ENCODE measurements around the gene DTX4. TPM values are rescaled to one million over a fixed set of nuclear protein-coding genes. Genes with fewer than 3 reads are reported as not detected.
A peak's percentile ranks its signal among the peaks of the same experiment; 100 is the strongest.
"Not testable (repeated sequence)": the region's sequence is repeated elsewhere in the genome, so short reads cannot be mapped to it uniquely, and the experiment has no call there.

The DTX4 gene
- total RNA-seq: 7.9 and 8.2 TPM in 2 replicates
- 53.3 TPM for polyA plus RNA-seq (2012)

DNA sequence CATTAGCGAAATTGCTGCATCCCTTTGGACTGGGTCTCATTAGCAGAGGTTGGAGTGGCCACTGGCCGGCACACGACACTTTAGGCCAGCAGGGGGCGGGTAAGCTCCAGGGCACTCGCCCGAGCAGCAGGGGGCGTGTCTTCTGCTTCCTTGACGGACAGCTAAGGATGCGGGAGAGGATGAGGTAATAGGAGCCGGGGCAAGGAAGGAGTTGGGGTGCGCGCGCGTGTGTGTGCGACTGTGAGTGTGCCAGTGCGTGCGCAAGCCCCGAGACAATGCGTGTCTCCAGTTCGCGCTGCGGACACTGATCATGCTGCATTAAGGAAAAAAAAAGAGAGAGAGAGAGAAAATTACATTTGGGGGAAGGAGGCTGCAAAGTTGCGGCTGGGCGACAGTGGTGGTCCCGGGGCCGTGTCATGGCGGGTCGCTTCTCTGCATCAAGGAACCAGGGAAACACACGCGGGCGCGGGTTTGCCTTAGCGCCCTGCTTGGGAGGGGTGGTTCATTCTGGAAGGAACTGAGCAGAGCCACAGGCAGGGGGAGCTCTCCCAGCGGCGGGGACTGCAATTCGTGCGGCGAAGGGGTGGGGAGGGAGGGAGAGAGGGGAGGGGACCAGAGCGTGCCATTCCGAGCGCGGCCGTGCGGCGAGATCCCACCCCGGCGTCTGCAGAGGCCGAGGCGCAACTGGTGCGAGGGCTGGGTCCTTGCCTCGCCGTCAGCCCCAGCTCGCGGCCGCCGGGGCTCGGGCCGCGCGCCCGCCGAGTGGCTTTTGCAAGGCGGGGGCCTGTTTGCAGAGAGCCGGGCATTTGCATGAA, at the start of gene DTX4:
Gene DTX4, plus strand, starts transcription at position 625 of the 815 bp plus-strand sequence. CDS start 464 bp downstream, outside the sequence.
- DNase-seq (ENCODE audit: low read depth): peak; percentile 91

DNA sequence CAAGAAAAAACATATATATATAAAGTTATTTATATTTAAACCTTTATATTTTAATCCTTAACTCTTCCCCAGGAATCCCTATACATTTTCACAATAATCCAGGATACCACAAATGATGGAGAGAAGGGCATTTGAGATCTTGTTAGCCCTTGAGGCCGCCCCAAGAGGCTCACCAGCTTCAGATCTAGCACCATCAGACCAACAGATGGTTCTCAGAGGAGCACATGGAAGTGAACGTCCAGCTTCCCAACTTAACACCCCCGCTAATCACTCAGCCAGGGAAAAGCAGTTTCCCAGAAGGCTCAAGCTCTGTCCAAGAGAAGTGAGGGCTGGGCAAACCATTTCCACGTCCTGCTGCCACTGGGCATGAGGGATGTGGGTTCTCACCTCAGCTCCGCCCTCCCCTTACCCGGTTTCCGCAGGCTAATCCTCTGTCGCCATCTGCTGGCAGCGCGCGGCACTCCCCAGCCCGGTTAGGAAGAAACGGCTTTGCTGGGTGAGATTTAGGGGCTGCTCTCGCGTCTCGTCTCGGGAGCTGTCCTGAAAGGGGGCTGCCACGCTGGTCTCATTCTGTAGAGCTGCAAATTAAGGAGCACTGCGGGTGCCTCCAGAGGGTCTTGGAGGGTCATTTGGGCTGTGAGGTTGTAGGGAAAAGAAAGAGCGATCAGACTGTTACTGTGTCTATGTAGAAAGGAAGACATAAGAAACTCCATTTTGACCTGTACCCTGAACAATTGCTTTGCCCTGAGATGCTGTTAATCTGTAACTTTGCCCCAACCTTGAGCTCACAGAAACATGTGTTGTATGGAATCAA, 36.1 kb upstream of the DTX4 start:
- DNase-seq (ENCODE audit: low read depth): peak; percentile 82

DNA sequence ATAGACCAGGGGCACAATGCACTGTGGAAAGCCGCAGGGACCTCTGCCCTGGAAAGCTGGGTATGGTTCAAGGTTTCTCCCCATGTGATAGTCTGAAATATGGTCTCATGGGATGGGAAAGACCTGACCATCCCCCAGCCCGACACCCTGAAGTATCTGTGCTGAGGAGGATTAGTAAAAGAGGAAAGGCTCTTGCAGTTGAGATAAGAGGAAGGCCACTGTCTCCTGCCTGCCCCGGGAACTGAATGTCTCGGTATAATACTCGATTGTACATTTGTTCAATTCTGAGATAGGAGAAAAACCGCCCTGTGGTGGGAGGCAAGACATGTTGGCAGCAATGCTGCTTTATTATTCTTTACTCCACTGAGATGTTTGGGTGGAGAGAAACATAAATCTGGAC, 35.4 kb upstream of the DTX4 start:
- DNase-seq (ENCODE audit: low read depth): not testable (repeated sequence)

DNA sequence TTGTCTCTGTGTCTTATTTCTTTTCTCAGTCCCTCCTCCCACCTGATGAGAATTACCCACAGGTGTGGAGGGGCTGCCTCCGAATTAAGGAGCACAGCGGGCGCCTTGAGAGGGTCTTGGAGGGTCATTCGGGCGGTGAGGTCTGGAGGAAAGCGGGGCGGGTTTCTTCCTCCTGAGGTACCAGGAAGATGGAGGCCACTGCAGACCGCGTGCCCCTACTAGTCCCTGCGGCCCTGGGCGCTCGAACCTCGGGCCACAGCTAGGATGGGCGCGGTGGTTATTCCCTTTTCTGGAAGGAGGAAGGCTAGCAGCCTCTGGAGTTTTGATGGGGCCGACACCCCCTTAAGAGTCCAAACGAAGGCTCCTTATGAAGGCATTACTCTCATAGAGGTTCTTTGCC, 34.7 kb upstream of the DTX4 start:
- no peak for DNase-seq (ENCODE audit: low read depth)

DNA sequence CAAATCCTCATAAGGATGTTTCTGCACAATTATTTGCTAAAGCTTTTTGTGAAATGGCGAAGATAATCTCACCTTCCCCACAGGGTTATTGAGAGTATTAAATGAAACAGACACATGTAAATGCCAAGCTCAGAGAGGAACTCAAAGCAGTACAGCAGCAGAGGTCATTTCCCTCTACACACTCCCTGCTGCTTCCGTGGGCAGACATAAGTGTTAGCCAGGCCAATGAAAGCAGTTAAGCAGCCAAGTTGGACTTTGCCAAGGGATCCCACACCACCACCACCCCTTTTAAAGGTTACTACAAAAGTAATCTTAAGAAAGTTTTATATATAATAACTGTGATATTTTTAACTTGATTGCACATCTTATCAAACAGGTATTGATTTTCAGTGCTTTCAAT, 33.3 kb upstream of the DTX4 start:
- no peak for DNase-seq (ENCODE audit: low read depth)

DNA sequence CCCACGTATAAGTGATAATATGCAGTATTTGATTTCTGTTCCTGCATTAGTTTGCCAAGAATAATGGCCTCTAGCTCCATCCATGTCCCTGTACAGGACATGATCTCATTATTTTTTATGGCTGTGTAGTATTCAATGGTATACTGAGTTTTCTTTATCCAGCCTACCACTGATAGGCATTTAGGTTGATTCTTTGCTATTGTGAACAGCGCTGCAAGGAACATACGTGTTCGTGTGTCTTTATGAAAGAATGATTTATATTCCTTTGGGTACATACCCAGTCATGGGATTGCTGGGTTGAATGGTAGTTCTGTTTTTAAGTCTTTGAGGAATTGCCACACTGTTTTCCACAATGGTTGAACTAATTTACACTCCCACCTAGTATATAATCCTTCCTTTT, 30.7 kb upstream of the DTX4 start:
- no peak for DNase-seq (ENCODE audit: low read depth)

DNA sequence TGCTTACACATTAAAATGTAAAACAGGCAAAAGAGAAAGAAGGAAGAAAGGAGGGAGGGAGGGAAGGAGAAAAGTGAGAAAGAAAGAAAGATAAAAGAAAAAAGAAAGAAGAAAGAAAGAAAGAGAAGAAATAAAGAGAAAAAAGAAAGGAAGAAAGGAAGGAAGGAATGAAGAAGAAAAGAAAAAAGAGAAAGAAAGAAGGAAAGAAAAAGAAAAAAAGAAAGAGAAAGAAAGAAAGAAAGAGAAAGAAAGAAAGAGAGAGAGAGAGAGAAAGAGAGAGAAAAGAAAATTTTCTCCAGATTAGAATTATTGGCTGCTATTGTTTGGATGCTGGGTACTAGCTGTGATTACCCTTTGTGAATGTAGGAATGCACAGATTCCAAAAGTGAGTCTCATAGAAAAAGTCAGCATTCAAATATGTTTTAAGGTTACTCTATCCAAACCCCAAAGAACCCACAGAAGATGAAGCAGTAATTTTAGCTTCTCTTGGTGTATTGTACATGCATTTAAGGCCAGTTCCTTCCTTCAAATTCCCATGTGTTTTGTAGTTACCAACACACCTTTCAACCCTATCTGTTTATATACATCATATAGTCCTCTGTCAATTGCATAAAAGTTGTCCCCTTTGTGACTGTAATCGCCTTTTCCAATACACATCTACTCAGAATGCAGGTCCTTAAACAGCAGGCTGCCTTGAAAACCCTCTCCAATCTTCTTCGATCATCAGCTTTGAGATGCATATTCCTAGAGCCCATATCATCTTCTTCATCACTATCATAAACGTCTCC, 30.1 kb upstream of the DTX4 start:
- peak; percentile 3 for DNase-seq (ENCODE audit: low read depth)

DNA sequence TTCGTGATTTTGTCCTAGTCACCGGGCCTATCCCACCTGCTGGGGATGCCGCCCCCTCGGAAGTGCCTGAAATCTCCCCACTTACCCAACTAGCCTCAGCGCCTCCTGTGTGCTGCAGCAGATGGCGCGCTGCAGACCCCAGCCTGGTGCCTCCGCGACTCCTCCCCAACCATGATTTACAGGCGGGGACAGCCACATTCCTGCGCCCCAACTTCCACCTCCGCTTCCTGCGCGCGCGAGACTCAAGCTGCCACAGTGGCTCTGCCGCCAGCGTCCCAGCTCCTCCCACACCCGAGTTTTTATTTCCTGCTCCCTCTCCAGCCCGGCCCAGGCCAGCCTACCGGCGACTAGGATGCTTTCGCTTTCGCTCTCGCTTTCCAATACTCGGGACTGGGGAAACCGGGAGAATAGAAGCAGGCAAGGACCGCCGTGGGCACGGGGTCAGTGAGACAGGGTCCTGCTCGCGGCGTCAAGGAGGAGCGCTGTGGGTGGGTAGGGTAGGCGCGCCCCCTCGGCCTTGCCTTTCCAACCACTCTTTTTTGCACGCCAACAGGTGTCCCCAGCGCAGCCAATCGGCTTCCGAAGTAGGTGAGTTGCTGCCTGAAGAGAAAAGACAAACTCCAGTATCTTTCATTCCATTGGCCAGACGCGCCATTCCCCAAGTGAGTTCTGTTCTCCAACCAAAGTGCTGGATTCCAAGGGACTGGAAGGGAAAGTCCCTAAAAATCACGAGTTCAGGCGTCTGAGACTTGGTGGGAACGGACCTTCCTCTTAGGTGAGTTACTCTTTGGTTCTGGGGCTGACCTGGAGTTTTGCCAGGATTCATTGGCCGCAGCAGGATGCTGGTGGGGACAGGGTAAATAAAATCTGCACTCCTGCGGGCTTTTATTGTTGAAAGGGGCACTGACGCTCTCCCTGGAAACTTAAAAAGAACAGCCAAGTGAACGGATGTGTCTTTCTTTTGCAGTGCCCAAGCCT, 29.1 kb upstream of the DTX4 start, which contains the start of gene FAM111A:
Gene FAM111A, plus strand, starts transcription at position 327 of the 978 bp plus-strand sequence. CDS start 6,017 bp downstream, outside the sequence.
- peak; percentile 86 for DNase-seq (ENCODE audit: low read depth)

DNA sequence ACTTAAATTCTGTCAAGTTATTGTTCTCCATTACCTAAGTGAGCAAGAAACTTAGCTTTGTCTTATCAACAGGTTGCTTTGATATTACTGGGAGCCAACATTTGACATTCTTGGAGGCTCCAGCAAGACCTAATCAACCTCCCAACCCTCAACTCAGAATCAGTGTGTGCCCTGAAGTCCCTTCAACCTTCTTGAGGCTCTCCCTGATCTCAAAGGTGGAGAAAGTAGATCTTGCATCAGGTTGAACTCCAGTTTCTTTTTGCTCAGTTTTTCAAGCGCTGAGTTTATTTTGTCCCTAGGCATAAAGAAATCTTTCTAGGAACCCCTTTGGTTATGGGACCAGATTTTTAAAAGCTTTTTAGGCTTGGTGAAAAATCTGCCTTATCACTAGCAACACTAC, 27.8 kb upstream of the DTX4 start:
- no peak for DNase-seq (ENCODE audit: low read depth)

DNA sequence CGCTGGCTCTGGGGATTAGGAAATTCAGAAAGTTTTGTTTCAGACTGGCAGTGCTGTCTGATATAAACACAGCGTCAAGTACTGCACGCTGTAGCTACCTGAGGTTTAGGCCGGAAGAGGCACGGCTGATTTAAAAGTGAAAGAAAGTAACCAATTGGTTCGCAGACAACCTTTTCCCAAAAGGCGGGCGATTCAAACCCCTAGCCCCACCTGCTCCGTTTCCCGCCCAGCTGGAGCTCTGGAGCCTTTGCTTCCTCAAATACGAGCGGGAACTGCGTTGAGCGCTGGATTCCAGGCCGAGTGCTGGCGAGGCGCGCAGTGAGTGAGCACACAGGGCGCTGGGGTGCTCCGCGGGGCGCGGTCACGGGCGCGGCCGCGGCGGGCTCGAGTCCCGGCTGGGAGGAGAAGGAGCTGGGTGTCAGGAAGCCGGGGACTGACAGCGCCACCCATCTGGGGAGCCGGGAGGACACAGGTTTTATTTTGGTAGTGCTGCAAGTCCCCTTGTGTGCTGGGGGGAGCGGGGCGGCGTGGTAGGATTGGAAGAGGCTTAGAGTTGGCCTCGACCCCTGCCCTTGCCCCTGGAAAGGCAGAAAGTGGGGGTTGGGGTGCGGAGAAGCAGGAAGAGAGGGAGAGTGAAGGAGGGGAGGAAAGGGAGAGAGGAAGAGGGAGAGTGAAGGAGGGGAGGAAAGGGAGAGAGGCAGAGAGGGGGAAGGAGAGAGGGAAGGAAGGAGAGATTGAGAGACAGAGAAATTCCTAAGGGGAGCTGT, 27.2 kb upstream of the DTX4 start:
- peak; percentile 87 for DNase-seq (ENCODE audit: low read depth)

DNA sequence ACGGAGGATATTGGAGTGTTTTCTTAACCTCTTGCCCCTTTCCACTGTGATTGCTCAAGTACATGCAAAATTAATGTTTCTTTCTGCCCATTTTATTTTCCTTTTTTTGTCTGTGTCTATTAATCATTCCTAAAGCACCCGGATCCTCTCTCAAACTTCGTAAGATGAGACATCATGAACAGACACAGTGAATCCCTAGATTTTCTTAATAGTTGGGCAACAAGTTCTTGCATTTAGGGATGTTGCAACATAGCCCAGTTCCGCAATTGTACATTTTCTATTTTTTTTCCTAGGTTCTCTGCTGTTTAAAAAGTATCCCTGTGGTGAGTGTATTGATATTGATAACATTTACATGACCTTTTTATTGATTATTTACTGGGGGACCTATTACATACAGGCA, 26.4 kb upstream of the DTX4 start:
- DNase-seq (ENCODE audit: low read depth): peak; percentile 10

DNA sequence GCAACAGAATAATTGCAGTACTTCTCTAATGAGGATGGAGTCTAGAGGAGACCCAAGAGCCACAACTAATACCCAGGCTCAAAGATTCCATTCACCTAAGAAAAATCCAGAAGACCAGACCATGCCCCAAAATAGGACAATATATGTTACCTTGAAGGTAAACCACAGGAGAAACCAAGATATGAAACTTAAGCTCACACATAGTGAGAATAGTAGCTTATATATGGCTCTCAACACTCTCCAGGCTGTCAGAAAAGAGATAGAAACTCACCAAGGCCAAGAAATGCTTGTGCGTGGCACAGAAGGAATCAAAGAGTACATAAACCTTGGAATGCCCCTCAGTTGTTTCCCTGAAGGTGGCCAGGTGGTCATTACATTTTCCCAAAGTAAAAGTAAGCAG, 20.2 kb upstream of the DTX4 start:
- DNase-seq (ENCODE audit: low read depth): no peak

DNA sequence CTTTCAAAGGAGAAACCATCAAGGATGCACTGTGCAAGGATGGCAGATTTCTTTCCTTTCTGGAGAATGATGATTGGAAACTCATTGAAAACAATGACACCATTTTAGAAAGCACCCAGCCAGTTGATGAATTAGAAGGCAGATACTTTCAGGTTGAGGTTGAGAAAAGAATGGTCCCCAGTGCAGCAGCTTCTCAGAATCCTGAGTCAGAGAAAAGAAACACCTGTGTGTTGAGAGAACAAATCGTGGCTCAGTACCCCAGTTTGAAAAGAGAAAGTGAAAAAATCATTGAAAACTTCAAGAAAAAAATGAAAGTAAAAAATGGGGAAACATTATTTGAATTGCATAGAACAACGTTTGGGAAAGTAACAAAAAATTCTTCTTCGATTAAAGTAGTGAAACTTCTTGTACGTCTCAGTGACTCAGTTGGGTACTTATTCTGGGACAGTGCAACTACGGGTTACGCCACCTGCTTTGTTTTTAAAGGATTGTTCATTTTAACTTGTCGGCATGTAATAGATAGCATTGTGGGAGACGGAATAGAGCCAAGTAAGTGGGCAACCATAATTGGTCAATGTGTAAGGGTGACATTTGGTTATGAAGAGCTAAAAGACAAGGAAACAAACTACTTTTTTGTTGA, 19.5 kb upstream of the DTX4 start:
- DNase-seq (ENCODE audit: low read depth): no peak

DNA sequence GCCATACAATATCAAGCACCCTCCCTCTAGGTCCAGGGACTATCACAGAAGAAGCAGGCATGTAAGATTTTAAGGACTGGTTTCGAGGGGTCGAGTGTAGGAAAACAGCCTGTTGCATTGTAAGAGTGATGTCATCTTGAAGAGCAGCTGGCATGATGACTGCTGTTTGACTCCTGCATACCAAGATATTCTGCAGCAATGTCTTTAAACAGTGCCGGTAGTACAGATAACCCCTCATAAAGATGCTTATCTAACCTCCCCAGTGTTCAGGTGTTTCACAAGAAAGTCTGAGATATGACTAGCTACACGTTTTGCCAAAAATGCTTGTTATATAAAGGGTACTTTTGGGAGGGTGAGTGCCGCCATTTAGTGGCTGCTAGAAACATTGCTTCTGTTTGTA, 17.3 kb upstream of the DTX4 start:
- no peak for DNase-seq (ENCODE audit: low read depth)

DNA sequence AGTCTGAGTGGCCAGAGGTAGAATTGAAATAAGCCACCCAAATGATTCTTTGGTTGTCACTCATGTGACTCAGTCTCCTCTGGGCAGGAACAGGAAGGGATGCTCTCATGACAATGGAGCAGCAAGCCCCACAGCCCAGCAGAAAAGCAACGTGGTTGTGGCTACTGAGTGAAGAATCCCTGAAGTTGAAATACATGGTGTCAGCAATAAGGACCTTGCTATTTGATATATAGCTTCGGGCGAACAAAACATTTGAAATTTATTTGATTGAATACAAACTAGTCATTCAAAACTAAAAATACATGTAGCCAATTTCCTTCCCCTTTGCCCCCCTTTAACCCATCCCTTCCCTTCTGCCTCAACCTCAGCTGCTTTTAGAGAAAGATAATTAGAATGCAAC, 14.5 kb upstream of the DTX4 start:
- no peak for DNase-seq (ENCODE audit: low read depth)

DNA sequence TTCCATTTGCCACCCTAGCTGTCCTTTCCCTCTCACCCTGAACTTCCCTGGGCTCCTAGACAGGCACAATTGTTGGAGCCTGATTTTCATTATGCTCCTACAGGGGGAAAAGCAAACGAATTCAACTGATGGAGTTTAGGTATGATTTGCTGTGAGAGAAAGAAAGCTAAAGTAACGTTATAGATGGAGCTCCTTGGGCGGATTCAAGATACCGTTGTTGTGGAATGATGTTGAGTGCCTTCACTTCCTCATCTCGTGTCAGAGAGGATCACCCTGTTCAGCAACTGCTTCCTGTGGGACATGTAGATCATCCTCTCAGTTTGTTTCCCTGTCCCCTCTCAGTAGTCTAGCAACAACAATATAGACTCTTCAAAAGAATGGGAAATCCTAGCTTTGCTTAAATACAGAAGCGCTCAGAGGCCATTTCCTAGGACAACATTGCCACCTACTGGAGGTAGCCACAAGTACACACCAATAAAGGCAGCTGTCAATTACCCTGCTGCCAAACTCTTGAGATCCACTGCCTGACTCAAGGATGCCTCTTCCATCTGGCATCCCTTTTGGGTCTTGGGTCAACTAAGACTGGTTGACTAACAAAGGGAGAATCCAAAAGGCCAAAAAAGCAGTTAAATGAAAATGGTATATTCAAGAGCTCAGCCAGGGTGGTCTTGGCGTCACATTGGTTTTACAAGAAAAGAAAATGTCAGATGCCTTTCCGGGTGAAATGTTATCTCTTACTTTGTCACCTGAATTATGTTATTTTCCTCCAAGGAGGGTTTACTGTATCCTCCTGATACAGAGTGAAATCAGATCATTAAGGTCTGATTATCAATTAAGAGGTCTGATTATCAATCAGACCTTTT, 13.5 kb upstream of the DTX4 start:
- DNase-seq (ENCODE audit: low read depth): peak; percentile 80

DNA sequence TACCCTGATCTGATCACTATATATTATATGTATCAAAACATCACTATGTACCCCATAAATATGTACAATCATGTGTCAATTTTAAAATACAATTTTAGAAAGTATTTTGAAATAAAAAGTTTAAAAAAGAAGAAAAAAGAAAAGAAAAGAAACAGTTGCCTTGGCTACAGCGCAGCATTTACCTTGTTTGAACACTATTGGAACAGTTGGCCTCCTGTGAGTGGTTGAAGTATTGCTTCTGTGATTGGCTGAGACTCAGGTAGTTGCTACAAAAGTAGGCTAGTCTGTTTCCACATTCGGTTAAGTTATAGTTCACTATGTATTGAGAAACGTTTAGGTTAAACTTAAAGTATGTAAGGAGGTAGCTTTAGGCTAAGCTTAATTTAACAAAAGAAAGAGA, 7.9 kb upstream of the DTX4 start:
- DNase-seq (ENCODE audit: low read depth): no peak
